GM19025 (cell line): ENCODE data around the gene ASIC5.
"Not testable (repeated sequence)": the region's sequence is repeated elsewhere in the genome, so short reads cannot be mapped to it uniquely, and the experiment has no call there.

Source experiments
- ATAC-seq: cut with Tn5 transposase; IDR thresholded peaks from one replicate; pipeline ENCODE4 v1.9.1; 2021; ENCODE audit warnings: mild to moderate bottlenecking, low read depth, moderate library complexity; ENCODE audit not compliant: unreplicated experiment

The ASIC5 gene

DNA sequence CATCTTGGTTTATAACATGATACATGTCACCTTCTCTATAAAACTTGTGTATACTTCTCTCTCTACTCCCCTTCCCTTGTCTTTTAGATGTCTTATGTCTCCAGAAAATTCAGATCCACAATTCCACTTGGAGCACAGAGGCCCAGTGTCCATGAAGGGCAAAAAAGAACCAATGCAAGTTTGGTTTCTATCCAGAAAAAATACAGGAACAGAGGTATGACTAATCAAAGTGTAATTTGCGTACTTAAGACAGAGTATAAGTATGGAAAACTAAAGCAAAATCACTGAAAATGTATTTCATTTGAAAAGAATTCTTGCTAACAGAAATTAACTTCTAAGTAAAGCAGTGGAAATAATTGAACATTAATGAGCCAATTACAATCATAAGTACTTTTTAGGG is 61.1 kb downstream of the ASIC5 start:
- no peak for ATAC-seq

DNA sequence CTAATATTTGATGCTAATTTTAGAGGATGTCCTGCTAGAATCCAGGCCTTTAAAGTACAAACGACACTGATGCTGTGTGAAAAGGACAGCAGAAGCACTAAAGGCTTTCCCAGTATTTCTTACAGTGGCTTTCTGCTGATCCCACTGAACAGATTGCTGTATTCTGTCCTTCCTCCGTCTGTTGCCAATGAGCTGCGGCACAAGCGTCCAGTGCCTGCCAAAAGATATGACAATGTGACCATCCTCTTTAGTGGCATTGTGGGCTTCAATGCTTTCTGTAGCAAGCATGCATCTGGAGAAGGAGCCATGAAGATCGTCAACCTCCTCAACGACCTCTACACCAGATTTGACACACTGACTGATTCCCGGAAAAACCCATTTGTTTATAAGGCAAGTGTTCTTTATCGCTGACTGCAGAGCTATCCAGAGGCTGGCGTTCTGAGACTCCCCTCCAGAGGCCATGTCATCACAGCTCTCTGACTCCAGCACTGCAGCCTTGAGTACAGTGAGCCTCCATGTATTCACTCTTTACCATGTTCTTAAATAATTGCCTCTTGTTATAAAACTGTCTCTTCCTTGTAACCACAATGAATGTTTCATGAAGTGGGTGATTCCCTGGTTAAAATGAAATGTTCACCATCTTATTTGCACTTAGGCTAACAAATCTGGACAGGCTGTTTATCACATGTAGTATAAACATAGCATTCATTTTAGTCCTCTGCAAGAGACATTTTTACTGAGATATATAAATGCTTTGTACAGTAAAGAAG is 63.7 kb downstream of the ASIC5 start:
- ATAC-seq, result no peak

DNA sequence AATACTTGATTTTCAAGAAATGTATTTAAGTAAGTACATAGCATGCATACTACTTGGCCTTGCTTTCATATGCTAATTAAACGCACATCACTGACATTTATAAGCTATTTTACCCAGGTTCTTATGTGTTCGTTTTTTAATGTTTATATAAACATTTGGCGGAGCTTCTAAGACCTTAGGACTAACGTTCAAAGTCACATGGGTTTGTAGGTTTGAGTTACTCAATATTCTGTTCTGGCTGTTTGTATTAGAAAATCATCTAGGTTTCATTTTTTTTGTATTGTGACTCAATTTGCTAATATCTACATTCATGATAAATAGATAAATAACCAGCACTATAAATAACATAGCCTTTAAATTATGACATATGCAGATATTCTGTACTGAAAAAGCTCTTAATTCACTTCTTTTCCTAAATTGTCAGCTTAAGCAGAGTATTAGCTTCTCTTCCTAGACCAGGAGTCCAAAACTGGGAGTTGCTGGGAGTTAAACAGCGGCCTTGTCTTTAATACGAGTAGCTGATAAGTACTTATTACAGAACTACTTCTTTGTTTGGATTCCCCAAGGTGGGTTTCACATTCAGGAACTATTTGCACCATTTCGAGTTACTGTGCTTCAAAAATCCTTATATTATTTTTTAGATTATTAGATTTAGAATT is 65.3 kb downstream of the ASIC5 start:
- ATAC-seq, result no peak

DNA sequence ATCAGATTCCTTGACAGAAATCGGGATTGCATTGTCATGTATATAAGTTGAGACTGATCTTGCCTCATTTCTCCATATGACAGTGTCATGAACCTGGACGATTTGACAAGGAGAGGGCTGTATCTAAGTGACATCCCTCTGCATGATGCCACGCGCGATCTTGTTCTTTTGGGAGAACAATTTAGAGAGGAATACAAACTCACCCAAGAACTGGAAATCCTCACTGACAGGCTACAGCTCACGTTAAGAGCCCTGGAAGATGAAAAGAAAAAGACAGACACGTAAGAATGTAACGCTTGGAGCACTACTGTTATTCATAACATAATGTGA is 66.3 kb downstream of the ASIC5 start:
- ATAC-seq, result no peak

DNA sequence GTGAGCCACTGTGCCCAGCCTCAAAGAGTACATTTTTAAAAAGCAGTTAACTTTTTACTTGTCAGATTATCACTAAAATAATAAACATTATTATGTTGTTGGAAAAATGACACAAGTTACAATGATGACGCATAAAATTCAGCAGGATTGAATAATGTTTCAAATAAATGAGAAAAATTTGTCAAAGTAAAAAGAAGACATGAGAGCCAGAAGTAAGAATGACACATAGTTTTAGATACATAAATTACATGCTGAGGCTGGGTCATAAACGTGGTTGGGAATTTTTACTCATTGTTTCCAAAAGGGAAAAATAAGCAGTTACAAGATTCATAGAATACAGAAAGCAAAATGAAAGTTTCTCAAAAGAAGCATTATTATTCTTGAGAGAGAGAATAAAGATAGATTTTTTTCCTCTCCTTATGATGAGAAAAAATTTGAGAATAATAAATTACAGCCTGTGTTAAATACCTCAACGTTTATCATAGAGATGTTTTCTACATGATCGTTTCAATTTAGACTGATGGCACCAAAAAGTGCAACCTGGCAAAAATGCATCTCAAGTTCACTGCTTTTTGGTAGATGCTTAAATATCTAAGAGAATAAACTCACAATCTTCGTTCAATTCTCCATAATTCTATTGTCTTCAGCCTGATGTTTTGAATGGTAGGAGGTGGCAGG is 66.8 kb downstream of the ASIC5 start:
- ATAC-seq, result no peak

DNA sequence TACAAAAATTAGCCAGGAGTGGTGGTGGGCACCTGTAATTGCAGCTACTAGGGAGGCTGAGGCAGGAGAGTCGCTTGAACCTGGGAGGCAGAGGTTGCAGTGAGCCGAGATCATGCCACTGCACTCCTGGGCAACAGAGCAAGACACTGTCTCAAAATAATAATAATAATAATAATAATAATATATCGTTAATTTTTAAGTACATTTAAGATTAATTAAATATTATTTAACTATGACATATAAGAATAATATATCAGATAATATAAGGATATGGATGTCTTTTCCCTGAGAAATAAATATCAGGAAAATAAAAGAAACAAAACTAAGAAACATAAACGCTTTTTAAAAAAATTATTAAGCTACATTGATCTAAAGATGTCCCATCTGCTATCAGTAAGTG is 68.5 kb downstream of the ASIC5 start:
- ATAC-seq, result not testable (repeated sequence)

DNA sequence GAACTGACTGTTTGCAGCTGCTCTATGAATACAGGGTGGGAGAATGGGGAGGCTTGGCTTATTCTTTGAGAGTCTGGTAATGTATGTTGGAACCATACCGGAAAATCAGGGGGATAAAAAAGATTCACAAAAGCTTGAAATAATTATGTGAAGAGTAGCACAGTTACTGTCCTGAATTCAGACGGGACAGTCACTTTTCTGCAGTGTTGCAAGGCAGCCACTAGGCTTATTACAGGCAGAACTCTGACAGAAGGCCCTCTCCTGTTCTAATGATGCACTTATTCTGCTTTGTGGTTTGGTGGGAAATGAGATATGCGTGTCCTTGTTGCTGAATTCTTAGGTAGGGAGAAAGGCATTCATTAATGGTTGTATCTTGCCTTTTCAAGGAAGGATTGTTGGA is 70.1 kb downstream of the ASIC5 start:
- ATAC-seq, result peak; percentile 66

DNA sequence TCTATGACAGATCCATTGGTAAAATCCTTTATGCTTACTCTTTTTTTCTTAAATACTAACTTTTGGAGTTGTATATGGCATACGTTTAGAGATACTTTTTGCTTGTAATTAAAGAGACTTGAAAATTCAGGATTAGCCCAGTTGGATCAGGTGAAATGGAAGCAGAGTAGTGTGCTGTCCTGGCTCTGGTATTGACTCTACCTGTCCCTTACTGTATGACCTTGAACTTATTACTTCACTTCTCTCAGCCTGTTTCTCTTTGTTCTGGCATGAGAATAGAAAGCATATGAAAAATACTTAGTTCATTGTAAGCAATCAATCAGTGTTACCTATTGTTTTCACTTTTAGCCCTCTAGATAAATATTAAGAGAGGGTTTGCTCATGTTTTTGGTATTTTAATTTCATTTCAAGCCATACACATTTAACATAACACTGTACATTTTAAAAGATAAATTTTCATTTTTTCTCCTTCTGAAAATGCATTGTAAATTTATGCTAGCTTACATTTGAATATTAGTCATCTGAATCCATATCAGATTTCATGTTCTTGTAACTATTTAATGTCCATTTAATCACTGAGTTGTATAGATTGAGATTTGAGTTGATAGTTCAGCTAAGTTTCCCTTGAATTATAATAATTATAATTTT is 71.4 kb downstream of the ASIC5 start:
- no peak for ATAC-seq

DNA sequence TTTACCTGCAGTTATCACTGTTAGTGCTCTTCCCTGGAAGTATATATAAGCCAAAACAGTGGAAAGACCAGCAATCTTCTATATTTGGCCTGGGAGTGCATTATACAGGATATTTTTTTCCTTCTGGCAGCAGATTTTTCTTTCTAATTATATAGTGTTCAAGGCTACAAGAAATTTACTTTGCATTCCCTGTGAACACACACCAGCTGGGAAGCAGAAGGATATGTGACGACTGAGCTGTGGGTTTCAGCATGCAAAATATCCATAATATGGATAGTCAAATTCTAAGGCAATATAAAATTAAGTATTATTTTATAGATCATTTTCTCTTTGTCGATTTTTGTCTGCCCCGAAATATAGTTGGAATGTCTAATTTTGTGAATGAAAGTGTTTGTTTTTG is 76.1 kb downstream of the ASIC5 start:
- ATAC-seq, result no peak

DNA sequence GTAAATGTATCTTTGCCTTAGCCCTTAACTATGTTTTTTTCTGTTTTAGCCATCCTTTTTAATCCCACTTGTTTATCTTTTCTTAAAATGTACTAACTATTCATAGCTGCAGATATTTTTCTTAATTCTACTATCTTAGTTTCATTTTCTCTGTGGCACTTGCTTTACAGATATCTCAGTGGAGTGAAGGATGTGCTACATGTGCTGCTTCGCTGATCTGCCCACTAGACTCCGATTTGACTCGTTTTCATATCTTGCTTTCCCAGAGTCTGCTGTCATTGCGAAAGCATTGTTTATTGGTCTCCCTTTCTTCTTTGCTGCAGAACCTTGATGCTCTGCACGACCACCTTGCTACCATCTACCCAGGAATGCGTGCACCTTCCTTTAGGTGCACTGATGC is 76.7 kb downstream of the ASIC5 start:
- peak; percentile 54 for ATAC-seq

DNA sequence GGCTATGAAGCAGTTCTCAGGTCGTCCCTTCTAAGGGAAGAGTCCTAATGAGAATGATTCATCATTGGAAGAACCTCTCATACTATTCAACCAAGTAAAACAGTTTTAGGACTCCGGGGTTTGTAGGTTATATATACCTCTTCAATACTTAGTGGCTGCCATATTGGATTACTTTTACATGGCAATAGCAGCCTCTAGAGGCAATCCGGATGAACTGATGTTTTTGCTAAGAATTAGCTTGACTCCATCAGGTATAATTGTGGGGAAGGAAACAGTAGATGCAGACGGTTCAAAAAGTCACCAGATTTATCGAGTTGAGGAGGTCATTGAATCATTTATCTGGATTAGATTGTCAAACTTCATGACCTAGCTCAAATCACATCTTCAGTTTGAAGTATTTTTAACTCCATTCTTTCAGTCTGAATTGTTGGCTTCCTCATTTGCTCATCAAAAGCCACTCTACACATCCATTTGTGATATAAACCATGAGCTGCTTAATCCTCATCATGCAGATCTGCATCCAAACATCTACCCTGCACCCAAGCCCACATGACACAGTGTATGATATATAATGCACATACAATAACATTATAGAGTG is 78.9 kb downstream of the ASIC5 start:
- peak; percentile 90 for ATAC-seq

DNA sequence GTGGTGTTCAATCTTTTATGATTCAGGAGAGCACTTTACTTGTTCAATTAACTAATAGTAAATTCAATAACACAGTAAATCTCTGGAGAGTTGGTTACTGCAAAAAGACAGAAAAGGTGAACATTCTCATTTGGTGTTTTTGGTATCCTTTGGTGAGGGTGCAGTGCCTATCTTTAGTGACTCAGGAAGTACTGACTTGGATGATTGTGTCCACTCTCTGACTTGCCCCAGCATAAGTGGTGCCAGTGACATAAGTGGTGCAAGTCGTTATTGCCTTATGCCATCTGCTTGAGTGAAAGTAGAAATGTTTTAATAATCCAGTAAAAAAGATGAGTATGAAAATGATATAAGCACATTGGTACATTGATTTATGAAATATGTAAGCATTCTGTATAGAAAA is 80.2 kb downstream of the ASIC5 start:
- no peak for ATAC-seq

DNA sequence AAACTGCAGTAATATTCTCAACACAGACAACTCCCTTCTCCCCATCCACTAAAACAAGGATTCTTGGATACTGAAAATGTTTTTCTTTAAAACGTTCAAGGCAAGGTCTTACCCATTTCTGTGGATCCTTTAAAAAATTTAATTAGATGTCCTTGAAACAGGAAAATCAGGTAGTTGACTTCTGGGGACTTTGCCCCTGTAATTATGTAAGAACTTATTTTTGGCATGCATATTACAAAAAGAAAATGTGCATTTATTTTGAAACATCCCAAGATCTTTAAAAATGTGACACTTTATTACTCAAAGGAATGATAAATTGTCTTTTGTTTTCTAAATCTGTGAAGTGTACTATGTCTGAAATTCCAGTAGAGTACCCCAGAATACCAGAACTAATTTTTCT is 81.4 kb downstream of the ASIC5 start:
- ATAC-seq, result no peak

DNA sequence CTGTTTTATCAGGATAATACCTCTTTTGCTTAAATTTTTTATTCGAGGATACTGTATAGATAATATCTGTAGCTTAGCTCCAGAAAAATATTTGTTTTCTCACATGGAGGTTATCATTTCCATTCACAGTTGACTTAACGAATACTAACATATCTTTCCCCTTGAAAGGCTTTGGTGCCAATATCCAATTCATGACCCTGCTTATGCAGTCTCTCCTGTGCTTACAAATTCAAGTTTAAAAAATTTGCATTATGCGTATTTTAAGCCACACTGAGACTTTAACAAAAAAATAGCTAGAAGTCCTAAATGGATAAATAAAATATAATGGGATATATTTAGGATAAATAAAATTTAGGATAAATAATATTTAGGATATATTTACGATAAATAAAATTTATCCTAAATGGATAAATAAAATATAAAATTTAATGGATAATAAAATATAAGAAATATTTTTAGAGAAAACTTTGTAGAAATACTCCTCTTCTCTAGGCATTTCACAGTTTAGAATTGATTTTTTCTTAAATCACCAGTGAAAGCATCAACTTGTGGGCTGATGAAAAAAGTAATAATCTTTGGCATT is 84.7 kb downstream of the ASIC5 start:
- ATAC-seq, result no peak

DNA sequence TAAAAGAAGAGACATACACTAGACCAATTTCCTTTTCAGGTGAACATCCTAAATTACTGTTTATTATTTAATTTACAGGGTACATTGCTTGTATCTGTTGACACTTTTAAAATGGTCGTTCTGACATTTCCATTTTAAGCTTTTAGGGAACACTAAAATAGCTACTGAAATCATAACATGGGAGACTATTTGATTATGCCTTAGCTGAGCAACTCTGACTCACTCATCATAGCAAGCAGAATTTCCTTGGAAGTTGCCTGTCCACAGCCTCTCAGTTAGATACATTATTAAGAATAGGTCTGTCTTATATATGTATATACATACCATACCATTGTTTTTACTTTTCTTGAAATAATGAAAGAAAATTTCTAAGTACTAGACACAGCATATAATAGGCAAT is 85.3 kb downstream of the ASIC5 start:
- no peak for ATAC-seq
